SK-N-SH (cell line): ENCODE results near the gene EFTUD2.

ENCODE experiments used
- CHD2 ChIP-seq: fragments of 150-350 bp; IDR thresholded peaks from 2 replicates; pipeline ENCODE4 v1.6.1; 2018; ENCODE audit warnings: low read length; ENCODE audit not compliant: partially characterized antibody
- EP300 ChIP-seq, 2 experiments: IDR thresholded peaks; 2 replicates each; pipeline versions ENCODE4 v1.4.0 to v1.6.1; 2012; ENCODE audit warnings: borderline replicate concordance in 1 of 2, low read depth in 1 of 2, low read length in 1 of 2
- FOXJ3 ChIP-seq: sonication (generic); formaldehyde crosslinking; IDR thresholded peaks from 2 replicates; pipeline ENCODE4 v1.5.1; 2020; ENCODE audit warnings: mild to moderate bottlenecking, missing genetic modification reagents
- FOXM1 ChIP-seq: IDR thresholded peaks from 2 replicates; pipeline ENCODE4 v1.4.0; 2012; ENCODE audit warnings: low read depth, mild to moderate bottlenecking
- GABPA ChIP-seq: IDR thresholded peaks from 2 replicates; pipeline ENCODE4 v1.4.0; 2012; ENCODE audit warnings: low read depth, mild to moderate bottlenecking
- POLR2AphosphoS5 ChIP-seq: IDR thresholded peaks from 2 replicates; pipeline ENCODE4 v1.6.1; 2012; ENCODE audit warnings: low read depth, low read length
- RFX5 ChIP-seq: IDR thresholded peaks from 2 replicates; pipeline ENCODE4 v1.6.1; 2012; ENCODE audit warnings: mild to moderate bottlenecking, improper control_type of control experiment, low read length
- RXRA ChIP-seq: IDR thresholded peaks from 2 replicates; pipeline ENCODE4 v1.4.0; 2012; ENCODE audit warnings: low read depth, mild to moderate bottlenecking, borderline replicate concordance
- YY1 ChIP-seq: IDR thresholded peaks from 2 replicates; pipeline ENCODE4 v1.4.0; 2012; ENCODE audit warnings: low read depth, mild to moderate bottlenecking
- TF ChIP-seq, protein P1 (sequence below): fragments of 200-600 bp; sonication (generic); IDR thresholded peaks from 2 replicates; pipeline ENCODE4 v1.6.1; 2017; ENCODE audit warnings: antibody characterized with exemption, mild to moderate bottlenecking, moderate library complexity
- TF ChIP-seq, protein P2 (sequence below): IDR thresholded peaks from 2 replicates; pipeline ENCODE4 v1.4.0; 2012; ENCODE audit warnings: low read depth, borderline replicate concordance
- TF ChIP-seq, protein P3 (sequence below): IDR thresholded peaks from 2 replicates; pipeline ENCODE4 v1.6.1; 2012; ENCODE audit warnings: mild to moderate bottlenecking, low read depth, low read length, moderate library complexity

DNA sequence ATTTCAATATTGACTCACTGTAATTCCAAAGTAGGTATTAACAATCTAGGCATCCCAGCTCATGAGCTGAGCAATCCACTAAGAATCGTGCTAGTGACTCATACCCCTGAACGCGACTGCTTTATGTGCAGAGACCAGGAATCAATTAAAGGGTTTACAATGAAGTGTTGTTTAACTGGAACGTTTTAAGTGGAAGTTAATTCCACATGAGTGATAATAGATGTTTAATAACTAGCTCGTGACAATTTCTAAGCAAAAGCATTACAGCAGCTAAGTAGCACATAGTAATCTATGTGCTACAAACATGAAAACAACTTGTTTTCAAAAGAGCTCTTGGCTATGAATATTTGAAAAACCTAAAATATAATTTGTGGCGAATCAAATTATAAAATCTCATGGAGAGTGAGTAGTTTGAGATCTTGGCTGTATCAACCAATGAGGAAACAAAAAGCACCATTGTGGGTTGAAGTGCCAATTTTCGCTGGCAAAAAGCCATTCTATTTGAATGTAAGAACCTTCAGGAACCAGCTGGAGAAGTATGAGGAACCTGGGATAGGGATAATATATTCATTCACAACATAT, 78.5 kb downstream of the EFTUD2 start:
- TF ChIP-seq, protein P1, sequence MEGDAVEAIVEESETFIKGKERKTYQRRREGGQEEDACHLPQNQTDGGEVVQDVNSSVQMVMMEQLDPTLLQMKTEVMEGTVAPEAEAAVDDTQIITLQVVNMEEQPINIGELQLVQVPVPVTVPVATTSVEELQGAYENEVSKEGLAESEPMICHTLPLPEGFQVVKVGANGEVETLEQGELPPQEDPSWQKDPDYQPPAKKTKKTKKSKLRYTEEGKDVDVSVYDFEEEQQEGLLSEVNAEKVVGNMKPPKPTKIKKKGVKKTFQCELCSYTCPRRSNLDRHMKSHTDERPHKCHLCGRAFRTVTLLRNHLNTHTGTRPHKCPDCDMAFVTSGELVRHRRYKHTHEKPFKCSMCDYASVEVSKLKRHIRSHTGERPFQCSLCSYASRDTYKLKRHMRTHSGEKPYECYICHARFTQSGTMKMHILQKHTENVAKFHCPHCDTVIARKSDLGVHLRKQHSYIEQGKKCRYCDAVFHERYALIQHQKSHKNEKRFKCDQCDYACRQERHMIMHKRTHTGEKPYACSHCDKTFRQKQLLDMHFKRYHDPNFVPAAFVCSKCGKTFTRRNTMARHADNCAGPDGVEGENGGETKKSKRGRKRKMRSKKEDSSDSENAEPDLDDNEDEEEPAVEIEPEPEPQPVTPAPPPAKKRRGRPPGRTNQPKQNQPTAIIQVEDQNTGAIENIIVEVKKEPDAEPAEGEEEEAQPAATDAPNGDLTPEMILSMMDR = no peak
- no peak for TF ChIP-seq YY1
- no peak for TF ChIP-seq GABPA
- TF ChIP-seq FOXM1 = peak; percentile 70; the same call in 1 of the 2 replicates
- no peak for TF ChIP-seq CHD2
- TF ChIP-seq FOXJ3 (CRISPR knock-in tag) = no peak
- TF ChIP-seq RFX5 = no peak
- TF ChIP-seq, protein P2, sequence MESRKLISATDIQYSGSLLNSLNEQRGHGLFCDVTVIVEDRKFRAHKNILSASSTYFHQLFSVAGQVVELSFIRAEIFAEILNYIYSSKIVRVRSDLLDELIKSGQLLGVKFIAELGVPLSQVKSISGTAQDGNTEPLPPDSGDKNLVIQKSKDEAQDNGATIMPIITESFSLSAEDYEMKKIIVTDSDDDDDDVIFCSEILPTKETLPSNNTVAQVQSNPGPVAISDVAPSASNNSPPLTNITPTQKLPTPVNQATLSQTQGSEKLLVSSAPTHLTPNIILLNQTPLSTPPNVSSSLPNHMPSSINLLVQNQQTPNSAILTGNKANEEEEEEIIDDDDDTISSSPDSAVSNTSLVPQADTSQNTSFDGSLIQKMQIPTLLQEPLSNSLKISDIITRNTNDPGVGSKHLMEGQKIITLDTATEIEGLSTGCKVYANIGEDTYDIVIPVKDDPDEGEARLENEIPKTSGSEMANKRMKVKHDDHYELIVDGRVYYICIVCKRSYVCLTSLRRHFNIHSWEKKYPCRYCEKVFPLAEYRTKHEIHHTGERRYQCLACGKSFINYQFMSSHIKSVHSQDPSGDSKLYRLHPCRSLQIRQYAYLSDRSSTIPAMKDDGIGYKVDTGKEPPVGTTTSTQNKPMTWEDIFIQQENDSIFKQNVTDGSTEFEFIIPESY = no peak
- peak; percentile 65; the same call in 1 of the 2 replicates for TF ChIP-seq POLR2AphosphoS5
- peak; percentile 36; the same call in 1 of the 2 replicates for TF ChIP-seq RXRA
- TF ChIP-seq, protein P3, sequence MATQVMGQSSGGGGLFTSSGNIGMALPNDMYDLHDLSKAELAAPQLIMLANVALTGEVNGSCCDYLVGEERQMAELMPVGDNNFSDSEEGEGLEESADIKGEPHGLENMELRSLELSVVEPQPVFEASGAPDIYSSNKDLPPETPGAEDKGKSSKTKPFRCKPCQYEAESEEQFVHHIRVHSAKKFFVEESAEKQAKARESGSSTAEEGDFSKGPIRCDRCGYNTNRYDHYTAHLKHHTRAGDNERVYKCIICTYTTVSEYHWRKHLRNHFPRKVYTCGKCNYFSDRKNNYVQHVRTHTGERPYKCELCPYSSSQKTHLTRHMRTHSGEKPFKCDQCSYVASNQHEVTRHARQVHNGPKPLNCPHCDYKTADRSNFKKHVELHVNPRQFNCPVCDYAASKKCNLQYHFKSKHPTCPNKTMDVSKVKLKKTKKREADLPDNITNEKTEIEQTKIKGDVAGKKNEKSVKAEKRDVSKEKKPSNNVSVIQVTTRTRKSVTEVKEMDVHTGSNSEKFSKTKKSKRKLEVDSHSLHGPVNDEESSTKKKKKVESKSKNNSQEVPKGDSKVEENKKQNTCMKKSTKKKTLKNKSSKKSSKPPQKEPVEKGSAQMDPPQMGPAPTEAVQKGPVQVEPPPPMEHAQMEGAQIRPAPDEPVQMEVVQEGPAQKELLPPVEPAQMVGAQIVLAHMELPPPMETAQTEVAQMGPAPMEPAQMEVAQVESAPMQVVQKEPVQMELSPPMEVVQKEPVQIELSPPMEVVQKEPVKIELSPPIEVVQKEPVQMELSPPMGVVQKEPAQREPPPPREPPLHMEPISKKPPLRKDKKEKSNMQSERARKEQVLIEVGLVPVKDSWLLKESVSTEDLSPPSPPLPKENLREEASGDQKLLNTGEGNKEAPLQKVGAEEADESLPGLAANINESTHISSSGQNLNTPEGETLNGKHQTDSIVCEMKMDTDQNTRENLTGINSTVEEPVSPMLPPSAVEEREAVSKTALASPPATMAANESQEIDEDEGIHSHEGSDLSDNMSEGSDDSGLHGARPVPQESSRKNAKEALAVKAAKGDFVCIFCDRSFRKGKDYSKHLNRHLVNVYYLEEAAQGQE = no peak
- TF ChIP-seq EP300 (IDR thresholded peaks at IDR 0.05; ENCODE audit: borderline replicate concordance in 1 of 2, low read depth in 1 of 2, low read length in 1 of 2) = peak in 1 of 2 experiments; percentile 80; a peak in 2 of 4 replicates
